ENCODE data around the gene TNFRSF1B.

TNFRSF1B gene

GRCh38 chr1:12158357-12159092 is 8.3 kb upstream of the TNFRSF1B start:
- no peak for DNase-seq

GRCh38 chr1:12159816-12160215 is 7.0 kb upstream of the TNFRSF1B start:
- no peak for DNase-seq

GRCh38 chr1:12161324-12161661 is 5.5 kb upstream of the TNFRSF1B start:
- no peak for DNase-seq

GRCh38 chr1:12161662-12162458 is 4.9 kb upstream of the TNFRSF1B start:
- DNase-seq, result no peak

- DNase-seq, result no peak
Measured at GRCh38 chr1:12162459-12163137, 4.2 kb upstream of the TNFRSF1B start.

GRCh38 chr1:12163210-12163609 is 3.6 kb upstream of the TNFRSF1B start:
- no peak for DNase-seq

GRCh38 chr1:12164210-12164609 is 2.6 kb upstream of the TNFRSF1B start:
- DNase-seq, result no peak

- DNase-seq, result no peak
Measured at GRCh38 chr1:12165342-12165741, 1.4 kb upstream of the TNFRSF1B start.

- no peak for DNase-seq
Measured at GRCh38 chr1:12167493-12168429, 970 bp downstream of the TNFRSF1B start.

- no peak for DNase-seq
Measured at GRCh38 chr1:12168451-12169160, 1.8 kb downstream of the TNFRSF1B start.

GRCh38 chr1:12169442-12170135 is 2.8 kb downstream of the TNFRSF1B start:
- no peak for DNase-seq

- DNase-seq, result no peak
Measured at GRCh38 chr1:12170263-12170671, 3.5 kb downstream of the TNFRSF1B start.

GRCh38 chr1:12171206-12172041 is 4.6 kb downstream of the TNFRSF1B start:
- no peak for DNase-seq

- DNase-seq, result no peak
Measured at GRCh38 chr1:12172042-12172851, 5.5 kb downstream of the TNFRSF1B start.

- DNase-seq, result no peak
Measured at GRCh38 chr1:12173041-12173509, 6.3 kb downstream of the TNFRSF1B start.

- no peak for DNase-seq
Measured at GRCh38 chr1:12173631-12174121, 6.9 kb downstream of the TNFRSF1B start.

GRCh38 chr1:12174924-12175810 is 8.4 kb downstream of the TNFRSF1B start:
- no peak for DNase-seq
